GM23338 (cell line): Measurements from ENCODE around the gene ZFYVE28. TPM values are rescaled to one million over a fixed set of nuclear protein-coding genes. Genes with fewer than 3 reads are reported as not detected.

Source experiments
- ATAC-seq: fragments of 200-7000 bp; cut with Tn5 transposase; 3 replicates; pipeline ENCODE4 v1.9.1; 2020
- DNase-seq: peaks from one replicate; pipeline ENCODE4 v3.0.0-alpha.2; 2015; ENCODE audit warnings: low spot score
- H2AFZ ChIP-seq: fragments of 200-600 bp; sonication (generic); 2 replicates; pipeline ENCODE4 v1.8.0; 2016; ENCODE audit warnings: antibody characterized with exemption, mild to moderate bottlenecking, moderate library complexity
- H3F3A ChIP-seq: fragments of 200-600 bp; sonication (generic); replicated peaks from 2 replicates; pipeline ENCODE4 v1.8.0; 2017; ENCODE audit warnings: antibody characterized with exemption, mixed run types, low read depth
- H3K27ac ChIP-seq: fragments of 200-600 bp; sonication (generic); 2 replicates; pipeline ENCODE4 v1.6.1; 2016; ENCODE audit warnings: low read depth
- H3K27me3 ChIP-seq: fragments of 200-600 bp; sonication (generic); 2 replicates; pipeline ENCODE4 v1.8.0; 2016; ENCODE audit warnings: mild to moderate bottlenecking, mixed run types, moderate library complexity; ENCODE audit not compliant: insufficient read depth
- H3K36me3 ChIP-seq: fragments of 200-600 bp; sonication (generic); 2 replicates; pipeline ENCODE4 v1.8.0; 2016; ENCODE audit warnings: mild to moderate bottlenecking; ENCODE audit not compliant: insufficient read depth
- H3K4me1 ChIP-seq: fragments of 200-600 bp; sonication (generic); 2 replicates; pipeline ENCODE4 v1.8.0; 2016; ENCODE audit warnings: mild to moderate bottlenecking, moderate library complexity; ENCODE audit not compliant: insufficient read depth
- H3K4me2 ChIP-seq: fragments of 200-600 bp; sonication (generic); 2 replicates; pipeline ENCODE4 v1.7.1; 2017; ENCODE audit warnings: mixed run types
- H3K4me3 ChIP-seq: fragments of 200-600 bp; sonication (generic); 2 replicates; pipeline ENCODE4 v1.6.1; 2016; ENCODE audit warnings: mixed run types
- H3K79me2 ChIP-seq: fragments of 200-600 bp; sonication (generic); replicated peaks from 2 replicates; pipeline ENCODE4 v1.8.0; 2017; ENCODE audit warnings: mild to moderate bottlenecking; ENCODE audit not compliant: insufficient read depth
- H3K9me2 ChIP-seq: fragments of 200-600 bp; sonication (generic); 2 replicates; pipeline ENCODE4 v1.8.0; 2017; ENCODE audit not compliant: insufficient read depth
- H4K20me1 ChIP-seq: fragments of 200-600 bp; sonication (generic); replicated peaks from 2 replicates; pipeline ENCODE4 v1.8.0; 2017; ENCODE audit warnings: mild to moderate bottlenecking; ENCODE audit not compliant: insufficient read depth
- H3K27ac Mint-ChIP-seq: 2 replicates; pipeline ENCODE4 v1.8.0; 2020; ENCODE audit warnings: inconsistent platforms, mild to moderate bottlenecking, moderate library complexity, mixed read lengths
- H3K27me3 Mint-ChIP-seq: 3 replicates; pipeline ENCODE4 v1.8.0; 2022; ENCODE audit warnings: low read depth, mild to moderate bottlenecking, moderate library complexity, mixed read lengths, inconsistent platforms; ENCODE audit not compliant: insufficient read depth, poor library complexity
- H3K36me3 Mint-ChIP-seq: 3 replicates; pipeline ENCODE4 v1.8.0; 2021; ENCODE audit warnings: low read depth, mild to moderate bottlenecking, inconsistent platforms, moderate library complexity, mixed read lengths
- H3K4me1 Mint-ChIP-seq: 3 replicates; pipeline ENCODE4 v1.8.0; 2020; ENCODE audit warnings: mild to moderate bottlenecking, inconsistent platforms, mixed read lengths
- H3K4me3 Mint-ChIP-seq: 3 replicates; pipeline ENCODE4 v1.8.0; 2021; ENCODE audit warnings: moderate library complexity, mild to moderate bottlenecking, inconsistent platforms, mixed read lengths
- H3K9me3 Mint-ChIP-seq: 3 replicates; pipeline ENCODE4 v1.8.0; 2020; ENCODE audit warnings: moderate library complexity, mild to moderate bottlenecking, inconsistent platforms, mixed read lengths
- POLR2AphosphoS5 ChIP-seq: IDR thresholded peaks from 2 replicates; pipeline ENCODE4 v1.6.1; 2016; ENCODE audit warnings: antibody characterized with exemption, low read depth
- REST ChIP-seq: IDR thresholded peaks from one replicate; pipeline ENCODE4 v1.6.1; 2018; ENCODE audit warnings: antibody characterized with exemption; ENCODE audit not compliant: unreplicated experiment
- STAT1 ChIP-seq: IDR thresholded peaks from one replicate; pipeline ENCODE4 v1.6.1; 2016; ENCODE audit warnings: antibody characterized with exemption; ENCODE audit not compliant: unreplicated experiment
- ZNF462 ChIP-seq: fragments of 250-450 bp; sonication (Bioruptor Pico); IDR thresholded peaks from 2 replicates; pipeline ENCODE4 v1.5.0; 2020; ENCODE audit warnings: mild to moderate bottlenecking, moderate library complexity
- polyA plus RNA-seq: library from polyadenylated mRNA; unstranded; fragments of >200 nt; fragmentation: Nextera tagmentation; extraction: Ambion mirVana; gene quantifications from 2 replicates; pipeline ENCODE4 v1.2.1, GENCODE V29; 2016
- total RNA-seq: library from RNA; depleted of rRNA; stranded (reverse); fragments of >200 nt; shearing (Covaris generic); gene quantifications from 2 replicates; pipeline ENCODE4 v1.2.3, GENCODE V29; 2014

The ZFYVE28 gene
- total and polyA plus RNA-seq, 2 experiments from 2014 or later: 2.6 to 4.6 TPM

- TF ChIP-seq ZNF462 (CRISPR knock-in tag) (no peak), REST (no peak), STAT1 (no peak)
Observed at GRCh38 chr4:2364654-2365053, 53.8 kb downstream of the ZFYVE28 start (continued).

GRCh38 chr4:2363951-2364653 is 54.3 kb downstream of the ZFYVE28 start:
- Histone ChIP-seq H3K79me2 (no peaks in the 10 kb centered on the region), H3K9me2 (no peaks in the 10 kb centered on the region), H4K20me1 (no peaks in the 10 kb centered on the region), H3K36me3 (no peaks in the 10 kb centered on the region), H3F3A (no peaks in the 10 kb centered on the region), H3K4me3 (no peak overlapping the region), H3K27me3 (no peaks in the 10 kb centered on the region), H2AFZ (no peak overlapping the region), H3K4me2 (no peak overlapping the region), H3K4me1 (no peaks in the 10 kb centered on the region), H3K27ac (no peak overlapping the region)
- ATAC-seq: no peak
- H3K9me3 Mint-ChIP-seq: peaks cover 4% of the 10 kb centered on the region; the same call in 2 of the 3 replicates
- no peak for DNase-seq
- H3K36me3 Mint-ChIP-seq: no peaks in the 10 kb centered on the region
- H3K4me1 Mint-ChIP-seq: no peaks in the 10 kb centered on the region; the same call in 2 of the 3 replicates
- no peak overlapping the region for H3K4me3 Mint-ChIP-seq
- TF ChIP-seq POLR2AphosphoS5 (no peak), STAT1 (no peak), REST (no peak)
- no peak overlapping the region for H3K27ac Mint-ChIP-seq
- H3K27me3 Mint-ChIP-seq: peaks cover 7% of the 10 kb centered on the region
